Natural killer cell (primary cell): Measurements from ENCODE around the gene C11orf54. TPM values are rescaled to one million over a fixed set of nuclear protein-coding genes. Genes with fewer than 3 reads are reported as not detected.

Experiments used
- ATAC-seq, 3 donors: fragments of 150-1000 bp in 2 of 3; fragments of 200-7000 bp in 1 of 3; cut with Tn5 transposase; 1 replicate in 1 of 3; 2 replicates in 2 of 3; pipeline ENCODE4 v1.10.0; 2021; ENCODE audit warnings: mild to moderate bottlenecking in 2 of 3, moderate library complexity in 2 of 3
- DNase-seq, 2 donors: peaks; one replicate each; pipeline versions ENCODE4 v3.0.0 to v3.0.0-alpha.2; 2013 to 2021; ENCODE audit warnings: mixed read lengths in 1 of 2
- H3K27ac ChIP-seq: one replicate; pipeline ENCODE4 v1.5.1; 2013; ENCODE audit warnings: mild to moderate bottlenecking, low read length
- H3K27me3 ChIP-seq: one replicate; pipeline ENCODE4 v1.6.1; 2013; ENCODE audit warnings: low read length; ENCODE audit not compliant: control insufficient read depth, insufficient read depth
- H3K36me3 ChIP-seq: one replicate; pipeline ENCODE4 v1.6.1; 2013; ENCODE audit warnings: low read length; ENCODE audit not compliant: control insufficient read depth, insufficient read depth
- H3K4me1 ChIP-seq: one replicate; pipeline ENCODE4 v1.6.1; 2013; ENCODE audit warnings: low read length; ENCODE audit not compliant: control insufficient read depth, insufficient read depth
- H3K4me3 ChIP-seq: one replicate; pipeline ENCODE4 v1.5.1; 2013; ENCODE audit warnings: low read length
- H3K9me3 ChIP-seq: one replicate; pipeline ENCODE4 v1.6.1; 2013; ENCODE audit warnings: low read length; ENCODE audit not compliant: control insufficient read depth, insufficient read depth
- H3K27ac Mint-ChIP-seq, 2 donors: one replicate each; pipeline ENCODE4 v1.8.0; 2022; ENCODE audit warnings: mild to moderate bottlenecking in 2 of 2, mixed read lengths in 2 of 2, moderate library complexity in 1 of 2
- H3K27me3 Mint-ChIP-seq, 2 donors: one replicate each; pipeline ENCODE4 v1.8.0; 2022; ENCODE audit warnings: low read depth in 2 of 2, mixed read lengths in 2 of 2
- H3K36me3 Mint-ChIP-seq: one replicate; pipeline ENCODE4 v1.8.0; 2022; ENCODE audit warnings: mixed read lengths
- H3K4me1 Mint-ChIP-seq, 2 donors: one replicate each; pipeline ENCODE4 v1.8.0; 2022; ENCODE audit warnings: mixed read lengths in 2 of 2
- H3K4me3 Mint-ChIP-seq: one replicate; pipeline ENCODE4 v1.8.0; 2022; ENCODE audit warnings: mild to moderate bottlenecking, moderate library complexity, mixed read lengths
- H3K9me3 Mint-ChIP-seq, 2 donors: one replicate each; pipeline ENCODE4 v1.8.0; 2022; ENCODE audit warnings: mixed read lengths in 2 of 2
- CTCF ChIP-seq: fragments of 200-600 bp; IDR thresholded peaks from one replicate; pipeline ENCODE4 v1.8.0; 2022; ENCODE audit warnings: antibody characterized with exemption
- WGBS: methylation state at CpG from one replicate; pipeline ENCODE4 v1.1.7; 2013; ENCODE audit warnings: missing lambda C conversion rate; ENCODE audit not compliant: insufficient coverage; 5-methylcytosine and 5-hydroxymethylcytosine counted together
- intact Hi-C: fragments of 100-400 bp; cut with micrococcal nuclease; formaldehyde crosslinking; loops from one replicate; pipeline ENCODE4 v1.14.2; 2022
- total RNA-seq, 4 donors: library from RNA; stranded (reverse); fragments of 120-200 nt in 1 of 4; gene quantifications; one replicate each; pipeline versions ENCODE4 v1.2.3 to v1.2.4, GENCODE V29; 2013 to 2022

The C11orf54 gene
- total RNA-seq, 3 donors from 2014 or later (not counting 1 experiment from before 2014, with no cell fraction given), result 15.5 to 25.0 (median 22.7) TPM

DNA sequence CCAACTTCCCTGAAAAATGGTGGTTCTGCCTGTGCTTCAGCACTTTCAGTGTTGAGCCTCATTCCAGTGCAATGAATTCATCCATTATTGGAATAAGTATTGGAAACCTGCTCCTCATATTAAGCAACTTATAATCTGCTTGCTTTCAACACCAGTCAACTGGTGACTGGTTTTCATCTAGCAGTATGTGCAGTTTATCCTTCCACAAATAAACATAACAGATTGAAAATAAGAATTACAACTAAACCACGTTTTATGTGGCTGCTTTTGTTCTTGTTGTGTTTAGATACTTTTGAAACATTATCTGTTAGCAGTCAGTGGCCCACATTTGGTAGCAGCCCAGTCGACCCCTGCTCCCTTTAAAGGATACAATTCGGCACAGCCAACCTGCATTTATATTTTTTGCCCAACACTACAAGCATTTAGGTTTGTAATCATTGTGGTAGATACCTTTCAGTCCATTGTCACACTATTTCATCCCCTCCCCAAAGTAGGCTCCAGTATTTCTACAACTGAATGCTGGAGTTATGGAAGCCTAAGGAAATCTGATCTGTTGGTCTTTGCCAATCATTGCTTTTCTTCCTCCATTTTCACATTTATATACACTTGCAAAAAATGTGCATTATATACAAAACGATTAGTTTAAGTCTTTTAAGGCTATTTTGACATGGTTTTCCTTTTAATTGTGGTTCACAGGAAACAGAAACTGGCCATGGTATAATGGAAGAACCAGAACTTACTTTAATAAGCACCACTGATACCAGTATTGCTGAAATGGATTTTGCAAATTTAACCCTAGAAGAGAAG is 13.3 kb upstream of the C11orf54 start:
- DNase-seq, result no peak
- intact Hi-C loops, result no loop called here
- no peaks in the 10 kb centered on the region for H3K27me3 Mint-ChIP-seq
- H3K27ac Mint-ChIP-seq, result peak overlapping the region; percentile 66 to 80
- ATAC-seq, result no peak
- Histone ChIP-seq H3K36me3 (peaks cover 73% of the 10 kb centered on the region), H3K27me3 (no peaks in the 10 kb centered on the region), H3K9me3 (no peaks in the 10 kb centered on the region), H3K4me3 (no peak overlapping the region), H3K27ac (no peak overlapping the region), H3K4me1 (no peaks in the 10 kb centered on the region)
- 100% methylated on average over 1 of the region's 4 CpGs for WGBS
- H3K4me3 Mint-ChIP-seq, result no peak overlapping the region
- peaks cover 0 to 4% of the 10 kb centered on the region in 2 donors for H3K4me1 Mint-ChIP-seq
- TF ChIP-seq CTCF, result no peak
- peaks cover 11% of the 10 kb centered on the region for H3K36me3 Mint-ChIP-seq
- H3K9me3 Mint-ChIP-seq, result no peaks in the 10 kb centered on the region

DNA sequence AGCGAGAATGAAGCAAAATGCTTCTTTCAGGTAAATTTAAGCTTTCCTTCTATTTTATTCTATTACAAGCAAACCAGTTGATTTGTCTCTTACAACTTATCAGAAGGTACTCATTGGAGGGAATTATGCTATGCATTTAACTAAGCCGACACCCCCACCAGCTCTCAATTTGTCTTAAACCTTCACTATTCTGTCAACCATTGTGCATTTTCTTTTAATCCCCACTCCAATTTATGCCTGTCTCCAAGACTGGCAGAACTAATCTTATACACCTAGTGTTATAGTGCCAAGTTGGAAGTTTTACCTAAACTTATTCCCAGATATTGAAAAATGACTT is 12.7 kb upstream of the C11orf54 start:
- WGBS, result 100% methylated on average over 1 of the region's 2 CpGs
- H3K36me3 Mint-ChIP-seq, result peaks cover 11% of the 10 kb centered on the region

GRCh38 chr11:93729129-93729616 is 12.3 kb upstream of the C11orf54 start:
- peaks cover 79% of the 10 kb centered on the region for H3K36me3 ChIP-seq
- no peak for TF ChIP-seq CTCF
- H3K36me3 Mint-ChIP-seq, result peaks cover 11% of the 10 kb centered on the region
- H3K9me3 ChIP-seq, result no peaks in the 10 kb centered on the region
- no peaks in the 10 kb centered on the region for H3K27me3 Mint-ChIP-seq
- no peaks in the 10 kb centered on the region for H3K27me3 ChIP-seq
- H3K4me1 Mint-ChIP-seq, result peaks cover 0 to 5% of the 10 kb centered on the region in 2 donors
- no peak overlapping the region for H3K4me3 Mint-ChIP-seq
- no peaks in the 10 kb centered on the region for H3K4me1 ChIP-seq
- DNase-seq, result no peak
- peak overlapping the region; percentile 66 to 80 for H3K27ac Mint-ChIP-seq
- 98% methylated on average over 5 of the region's 5 CpGs for WGBS
- H3K27ac ChIP-seq, result no peak overlapping the region
- no peaks in the 10 kb centered on the region for H3K9me3 Mint-ChIP-seq
- H3K4me3 ChIP-seq, result no peak overlapping the region
- no peak for ATAC-seq
- intact Hi-C loops, result no loop called here

More for the DNA sequence above, 12.7 kb upstream of the C11orf54 start:
- intact Hi-C loops, result no loop called here
- H3K27ac Mint-ChIP-seq, result peak overlapping the region; percentile 66 to 80
- no peaks in the 10 kb centered on the region for H3K9me3 Mint-ChIP-seq
- H3K27me3 Mint-ChIP-seq, result no peaks in the 10 kb centered on the region
- H3K9me3 ChIP-seq, result no peaks in the 10 kb centered on the region
- H3K4me3 ChIP-seq, result no peak overlapping the region
- DNase-seq, result no peak
- no peaks in the 10 kb centered on the region for H3K4me1 ChIP-seq
- ATAC-seq, result no peak
- H3K4me3 Mint-ChIP-seq, result no peak overlapping the region
- no peak for TF ChIP-seq CTCF
- H3K27ac ChIP-seq, result no peak overlapping the region
- peaks cover 0 to 4% of the 10 kb centered on the region in 2 donors for H3K4me1 Mint-ChIP-seq
- peaks cover 75% of the 10 kb centered on the region for H3K36me3 ChIP-seq
- H3K27me3 ChIP-seq, result no peaks in the 10 kb centered on the region
